ENCODE measurements around the gene TEAD4.

DNA sequence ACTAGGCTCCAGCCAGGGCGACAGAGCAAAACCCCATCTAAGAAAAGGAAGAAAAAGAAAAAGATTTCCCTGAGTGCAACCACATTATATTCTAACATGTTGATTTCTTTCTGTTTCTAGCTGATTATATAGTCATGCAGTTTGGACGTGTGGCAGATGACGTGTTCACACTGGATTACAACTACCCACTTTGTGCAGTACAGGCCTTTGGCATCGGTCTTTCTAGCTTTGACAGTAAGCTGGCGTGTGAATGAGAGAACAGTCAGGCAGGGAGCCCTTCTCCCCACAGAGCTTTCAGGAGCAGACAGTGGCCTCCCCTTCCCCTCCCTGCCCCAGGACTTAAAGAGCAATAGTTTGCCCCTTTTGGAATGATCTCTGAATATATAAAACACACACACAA, 20.0 kb upstream of the TEAD4 start:
- TF ChIP-seq, protein P1, sequence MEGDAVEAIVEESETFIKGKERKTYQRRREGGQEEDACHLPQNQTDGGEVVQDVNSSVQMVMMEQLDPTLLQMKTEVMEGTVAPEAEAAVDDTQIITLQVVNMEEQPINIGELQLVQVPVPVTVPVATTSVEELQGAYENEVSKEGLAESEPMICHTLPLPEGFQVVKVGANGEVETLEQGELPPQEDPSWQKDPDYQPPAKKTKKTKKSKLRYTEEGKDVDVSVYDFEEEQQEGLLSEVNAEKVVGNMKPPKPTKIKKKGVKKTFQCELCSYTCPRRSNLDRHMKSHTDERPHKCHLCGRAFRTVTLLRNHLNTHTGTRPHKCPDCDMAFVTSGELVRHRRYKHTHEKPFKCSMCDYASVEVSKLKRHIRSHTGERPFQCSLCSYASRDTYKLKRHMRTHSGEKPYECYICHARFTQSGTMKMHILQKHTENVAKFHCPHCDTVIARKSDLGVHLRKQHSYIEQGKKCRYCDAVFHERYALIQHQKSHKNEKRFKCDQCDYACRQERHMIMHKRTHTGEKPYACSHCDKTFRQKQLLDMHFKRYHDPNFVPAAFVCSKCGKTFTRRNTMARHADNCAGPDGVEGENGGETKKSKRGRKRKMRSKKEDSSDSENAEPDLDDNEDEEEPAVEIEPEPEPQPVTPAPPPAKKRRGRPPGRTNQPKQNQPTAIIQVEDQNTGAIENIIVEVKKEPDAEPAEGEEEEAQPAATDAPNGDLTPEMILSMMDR (IDR thresholded peaks at IDR 0.05) = no peak
- no peak for TF ChIP-seq POLR2A (IDR thresholded peaks at IDR 0.05)
